ENCODE data around the gene PERP. TPM values are rescaled to one million over a fixed set of nuclear protein-coding genes. Genes with fewer than 3 reads are reported as not detected.

The PERP gene
- polyA plus RNA-seq (2013, experiment 1 of 2) = 30.5 TPM
- polyA plus RNA-seq (2013, experiment 2 of 2) = 31.4 TPM

DNA sequence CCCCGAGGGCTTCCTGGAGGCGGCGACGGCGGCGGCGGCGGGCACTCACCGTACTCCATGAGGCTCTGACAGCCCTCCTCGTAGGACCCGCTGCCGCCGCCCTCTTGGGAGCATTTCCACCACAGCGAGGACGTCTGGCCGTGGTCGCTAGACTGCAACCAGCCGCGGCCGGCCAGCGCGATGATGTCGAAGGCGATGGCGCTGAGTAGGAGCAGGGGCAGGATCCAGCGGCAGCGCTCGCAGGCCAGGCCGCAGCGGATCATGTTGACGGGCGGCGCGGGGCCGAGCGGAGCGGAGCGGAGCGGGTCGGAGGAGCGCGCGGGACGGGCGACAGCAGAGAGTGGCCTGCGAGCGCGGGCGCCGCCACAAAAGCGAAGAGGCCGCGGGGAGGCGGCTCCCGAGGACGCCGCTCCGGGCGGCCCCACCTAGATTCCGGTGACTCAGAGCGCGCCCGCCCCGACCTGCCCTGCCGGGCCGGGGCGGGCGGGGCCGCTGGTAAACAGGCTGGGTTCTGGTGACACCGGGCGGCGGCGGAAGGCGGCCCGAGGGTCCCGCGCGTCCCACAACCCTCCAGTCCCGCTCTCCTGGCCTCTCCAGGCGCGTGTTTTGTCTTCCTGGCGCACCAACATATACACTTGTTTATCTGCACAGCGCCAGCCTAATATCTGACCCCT is at the start of gene PERP:
TSS of gene PERP (minus strand) at position 342 of the 674 bp plus-strand sequence. CDS start at position 263, 79 bp downstream.
- Histone ChIP-seq H3K4me2 (ENCODE audit: insufficient read depth, low read length, poor library complexity, severe bottlenecking) (peak within 1 kb of the TSS; percentile 68), H3K18ac (ENCODE audit: low read length) (peak within 1 kb of the TSS; percentile 93), H2AK5ac (ENCODE audit: low read depth, low read length) (no peak within 1 kb of the TSS), H3K9me3 (replicated peaks in 1 of 2; ENCODE audit: control insufficient read depth in 2 of 2, insufficient read depth in 1 of 2, low read depth in 1 of 2, low read length in 2 of 2) (no peaks in the 10 kb centered on the region), H3K27me3 (ENCODE audit: control insufficient read depth in 3 of 3, insufficient read depth in 3 of 3, low read depth in 1 of 3, low read length in 3 of 3) (peaks cover 0 to 53% (median 9%) of the 10 kb centered on the region in 3 experiments), H4K8ac (ENCODE audit: low read depth, low read length) (no peak within 1 kb of the TSS), H3K27ac (replicated peaks; ENCODE audit: low read length) (peak within 1 kb of the TSS; percentile 22), H2BK12ac (ENCODE audit: low read length) (no peak within 1 kb of the TSS), H2BK5ac (ENCODE audit: low read length) (peak within 1 kb of the TSS; percentile 87), H2BK120ac (ENCODE audit: low read depth, low read length) (peak within 1 kb of the TSS; percentile 90), H3K79me1 (ENCODE audit: low read depth, low read length) (no peaks in the 10 kb centered on the region), H3K23ac (ENCODE audit: low read depth, low read length, poor library complexity) (peak within 1 kb of the TSS; percentile 68), H4K91ac (ENCODE audit: low read depth, low read length, poor library complexity) (no peak within 1 kb of the TSS), H3K14ac (ENCODE audit: low read length) (peak within 1 kb of the TSS; percentile 21), H3K36me3 (replicated peaks in 1 of 2; ENCODE audit: control insufficient read depth in 2 of 2, insufficient read depth in 2 of 2, low read length in 2 of 2) (no peaks in the 10 kb centered on the region), H3K4me3 (ENCODE audit: low read length in 2 of 2) (peak within 1 kb of the TSS; percentile 45 to 97), H3K4me1 (ENCODE audit: control insufficient read depth in 2 of 2, insufficient read depth in 1 of 2, low read depth in 1 of 2, low read length in 2 of 2) (peaks cover 0 to 2% of the 10 kb centered on the region in 2 donors), H2AFZ (ENCODE audit: low read length) (peak within 1 kb of the TSS; percentile 97), H2BK15ac (ENCODE audit: low read length) (peak within 1 kb of the TSS; percentile 88), H3K9ac (ENCODE audit: low read depth, low read length, poor library complexity) (peak within 1 kb of the TSS; percentile 87), H3K4ac (ENCODE audit: low read length) (peak within 1 kb of the TSS; percentile 66)
- peak; percentile 46 for DNase-seq (ENCODE audit: low spot score)
- WGBS, 2 donors (ENCODE audit: extremely low coverage in 2 of 2, insufficient read length in 2 of 2, insufficient replicate concordance in 1 of 2) = no CpG with 5 or more reads among the region's 83 CpGs

DNA sequence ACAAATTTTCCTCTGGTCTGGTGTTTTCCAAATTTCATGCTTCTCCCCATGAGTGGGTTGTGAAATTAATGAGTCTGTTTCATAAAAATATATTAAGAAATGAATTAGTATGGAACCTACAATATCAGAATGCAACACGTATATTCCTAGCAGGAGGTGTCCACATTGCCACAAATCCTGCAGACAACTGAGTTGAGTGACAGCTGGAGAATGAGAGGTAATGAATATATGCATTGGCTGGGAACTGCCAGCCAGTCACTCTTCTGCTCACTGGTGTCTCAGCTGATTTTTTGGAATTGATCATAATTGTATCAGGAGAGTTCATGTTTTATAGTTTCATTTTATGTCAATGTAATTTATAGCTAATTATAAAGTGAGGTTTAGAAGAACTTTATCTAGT is 48.2 kb upstream of the PERP start:
- no peak for DNase-seq (ENCODE audit: low spot score)
- Histone ChIP-seq H3K4me3 (ENCODE audit: low read length in 2 of 2) (no peak overlapping the region), H3K9ac (ENCODE audit: low read depth, low read length, poor library complexity) (no peak overlapping the region), H3K18ac (ENCODE audit: low read length) (no peak overlapping the region), H2BK12ac (ENCODE audit: low read length) (no peak overlapping the region), H3K36me3 (replicated peaks in 1 of 2; ENCODE audit: control insufficient read depth in 2 of 2, insufficient read depth in 2 of 2, low read length in 2 of 2) (no peaks in the 10 kb centered on the region), H3K4me2 (ENCODE audit: insufficient read depth, low read length, poor library complexity, severe bottlenecking) (no peak overlapping the region), H2BK15ac (ENCODE audit: low read length) (no peak overlapping the region), H2AK5ac (ENCODE audit: low read depth, low read length) (no peak overlapping the region), H3K27ac (replicated peaks; ENCODE audit: low read length) (no peak overlapping the region), H3K4me1 (ENCODE audit: control insufficient read depth in 2 of 2, insufficient read depth in 1 of 2, low read depth in 1 of 2, low read length in 2 of 2) (peaks cover 0 to 2% of the 10 kb centered on the region in 2 donors), H3K4ac (ENCODE audit: low read length) (no peak overlapping the region), H4K91ac (ENCODE audit: low read depth, low read length, poor library complexity) (no peak overlapping the region), H4K8ac (ENCODE audit: low read depth, low read length) (no peak overlapping the region), H2BK120ac (ENCODE audit: low read depth, low read length) (no peak overlapping the region), H3K27me3 (ENCODE audit: control insufficient read depth in 3 of 3, insufficient read depth in 3 of 3, low read depth in 1 of 3, low read length in 3 of 3) (peaks cover 0 to 24% (median 0%) of the 10 kb centered on the region in 3 experiments), H3K9me3 (replicated peaks in 1 of 2; ENCODE audit: control insufficient read depth in 2 of 2, insufficient read depth in 1 of 2, low read depth in 1 of 2, low read length in 2 of 2) (no peaks in the 10 kb centered on the region), H3K14ac (ENCODE audit: low read length) (no peak overlapping the region), H2BK5ac (ENCODE audit: low read length) (no peak overlapping the region), H3K23ac (ENCODE audit: low read depth, low read length, poor library complexity) (no peak overlapping the region), H3K79me1 (ENCODE audit: low read depth, low read length) (no peaks in the 10 kb centered on the region), H2AFZ (ENCODE audit: low read length) (no peak overlapping the region)
- WGBS, 2 donors (ENCODE audit: extremely low coverage in 2 of 2, insufficient read length in 2 of 2, insufficient replicate concordance in 1 of 2) = no CpG with 5 or more reads among the region's 1 CpG

DNA sequence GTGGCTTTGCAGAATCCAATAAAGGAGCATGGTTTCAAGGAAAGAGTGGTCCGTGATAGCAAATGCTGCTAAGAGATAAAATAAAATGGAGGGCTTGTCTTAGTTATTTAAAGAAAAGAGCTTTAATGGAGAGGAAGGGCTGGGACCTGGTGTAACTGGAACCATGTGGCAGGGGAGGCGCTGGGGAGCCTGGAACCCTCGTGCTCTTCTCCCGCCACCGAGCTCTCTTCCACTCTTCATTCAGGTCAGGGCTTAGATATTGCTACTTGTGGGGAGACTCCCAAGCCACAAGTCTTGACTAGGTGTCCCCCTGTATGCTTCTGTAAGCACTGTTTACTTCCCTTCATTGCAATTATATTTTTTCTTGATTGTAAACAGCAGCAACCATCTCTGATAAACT is 39.3 kb upstream of the PERP start:
- Histone ChIP-seq H3K23ac (ENCODE audit: low read depth, low read length, poor library complexity) (no peak overlapping the region), H2BK12ac (ENCODE audit: low read length) (no peak overlapping the region), H3K36me3 (replicated peaks in 1 of 2; ENCODE audit: control insufficient read depth in 2 of 2, insufficient read depth in 2 of 2, low read length in 2 of 2) (no peaks in the 10 kb centered on the region), H4K8ac (ENCODE audit: low read depth, low read length) (no peak overlapping the region), H2AK5ac (ENCODE audit: low read depth, low read length) (no peak overlapping the region), H3K9me3 (replicated peaks in 1 of 2; ENCODE audit: control insufficient read depth in 2 of 2, insufficient read depth in 1 of 2, low read depth in 1 of 2, low read length in 2 of 2) (no peaks in the 10 kb centered on the region), H4K91ac (ENCODE audit: low read depth, low read length, poor library complexity) (no peak overlapping the region), H2AFZ (ENCODE audit: low read length) (no peak overlapping the region), H3K27me3 (ENCODE audit: control insufficient read depth in 3 of 3, insufficient read depth in 3 of 3, low read depth in 1 of 3, low read length in 3 of 3) (no peaks in the 10 kb centered on the region), H3K79me1 (ENCODE audit: low read depth, low read length) (no peaks in the 10 kb centered on the region), H3K14ac (ENCODE audit: low read length) (no peak overlapping the region), H2BK120ac (ENCODE audit: low read depth, low read length) (no peak overlapping the region), H3K4me1 (ENCODE audit: control insufficient read depth in 2 of 2, insufficient read depth in 1 of 2, low read depth in 1 of 2, low read length in 2 of 2) (no peaks in the 10 kb centered on the region), H3K4me3 (ENCODE audit: low read length in 2 of 2) (no peak overlapping the region), H3K9ac (ENCODE audit: low read depth, low read length, poor library complexity) (no peak overlapping the region), H3K4me2 (ENCODE audit: insufficient read depth, low read length, poor library complexity, severe bottlenecking) (no peak overlapping the region), H3K4ac (ENCODE audit: low read length) (no peak overlapping the region), H3K18ac (ENCODE audit: low read length) (no peak overlapping the region), H3K27ac (replicated peaks; ENCODE audit: low read length) (no peak overlapping the region), H2BK15ac (ENCODE audit: low read length) (no peak overlapping the region), H2BK5ac (ENCODE audit: low read length) (no peak overlapping the region)
- WGBS, 2 donors (ENCODE audit: extremely low coverage in 2 of 2, insufficient read length in 2 of 2, insufficient replicate concordance in 1 of 2) = no CpG with 5 or more reads among the region's 5 CpGs
- DNase-seq (ENCODE audit: low spot score) = no peak

DNA sequence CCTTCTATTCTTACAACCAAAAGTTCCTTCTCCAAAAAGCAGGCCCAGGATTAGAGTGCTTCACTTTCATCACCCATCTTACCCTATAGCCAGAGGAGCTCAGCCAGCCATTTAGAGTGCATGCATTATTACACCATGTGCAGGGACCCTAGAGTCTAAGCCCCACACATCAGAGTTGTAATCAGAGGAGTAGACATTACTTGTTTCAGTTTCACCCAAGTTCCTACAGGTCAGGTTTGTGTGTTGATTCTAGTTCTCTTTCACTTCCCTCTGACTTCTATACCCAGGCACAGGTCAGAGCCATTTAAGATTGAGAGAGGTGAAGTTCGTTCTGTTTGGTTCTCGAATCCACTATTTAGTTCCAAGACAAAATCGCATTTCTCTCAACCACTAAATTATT is 38.2 kb upstream of the PERP start:
- no peak overlapping the region for H2BK15ac ChIP-seq (ENCODE audit: low read length)
- H3K18ac ChIP-seq (ENCODE audit: low read length) = no peak overlapping the region
- H3K4me2 ChIP-seq (ENCODE audit: insufficient read depth, low read length, poor library complexity, severe bottlenecking) = no peak overlapping the region
- no peaks in the 10 kb centered on the region for H3K9me3 ChIP-seq (replicated peaks in 1 of 2; ENCODE audit: control insufficient read depth in 2 of 2, insufficient read depth in 1 of 2, low read depth in 1 of 2, low read length in 2 of 2)
- H4K91ac ChIP-seq (ENCODE audit: low read depth, low read length, poor library complexity) = no peak overlapping the region
- H4K8ac ChIP-seq (ENCODE audit: low read depth, low read length) = no peak overlapping the region
- no peak overlapping the region for H3K4me3 ChIP-seq (ENCODE audit: low read length in 2 of 2)
- H2BK5ac ChIP-seq (ENCODE audit: low read length) = no peak overlapping the region
- H3K23ac ChIP-seq (ENCODE audit: low read depth, low read length, poor library complexity) = no peak overlapping the region
- no peak overlapping the region for H2BK120ac ChIP-seq (ENCODE audit: low read depth, low read length)
- no peak overlapping the region for H3K14ac ChIP-seq (ENCODE audit: low read length)
- no peak overlapping the region for H3K9ac ChIP-seq (ENCODE audit: low read depth, low read length, poor library complexity)
- H3K4ac ChIP-seq (ENCODE audit: low read length) = no peak overlapping the region
- no peaks in the 10 kb centered on the region for H3K36me3 ChIP-seq (replicated peaks in 1 of 2; ENCODE audit: control insufficient read depth in 2 of 2, insufficient read depth in 2 of 2, low read length in 2 of 2)
- H3K79me1 ChIP-seq (ENCODE audit: low read depth, low read length) = no peaks in the 10 kb centered on the region
- H3K27ac ChIP-seq (replicated peaks; ENCODE audit: low read length) = no peak overlapping the region
- WGBS, 2 donors (ENCODE audit: extremely low coverage in 2 of 2, insufficient read length in 2 of 2, insufficient replicate concordance in 1 of 2) = no CpG with 5 or more reads among the region's 3 CpGs
- no peaks in the 10 kb centered on the region for H3K4me1 ChIP-seq (ENCODE audit: control insufficient read depth in 2 of 2, insufficient read depth in 1 of 2, low read depth in 1 of 2, low read length in 2 of 2)
- no peak overlapping the region for H2BK12ac ChIP-seq (ENCODE audit: low read length)
- no peak for DNase-seq (ENCODE audit: low spot score)
- H3K27me3 ChIP-seq (ENCODE audit: control insufficient read depth in 3 of 3, insufficient read depth in 3 of 3, low read depth in 1 of 3, low read length in 3 of 3) = no peaks in the 10 kb centered on the region
- H2AFZ ChIP-seq (ENCODE audit: low read length) = no peak overlapping the region
- no peak overlapping the region for H2AK5ac ChIP-seq (ENCODE audit: low read depth, low read length)

Measured in neuronal stem cell (in vitro differentiated cells).